Measurements from ENCODE around the gene TAP2. TPM values are rescaled to one million over a fixed set of nuclear protein-coding genes. Genes with fewer than 3 reads are reported as not detected.

Gene TAP2
- total and polyA plus RNA-seq, 2 of the 13 experiments (the other 11 are each of a cell fraction or from before 2014, with no cell fraction given) = 10.3 to 17.6 TPM

GRCh38 chr6:32852844-32853540, 14.5 kb upstream of the TAP2 start (continued):
- TF ChIP-seq, protein P1, sequence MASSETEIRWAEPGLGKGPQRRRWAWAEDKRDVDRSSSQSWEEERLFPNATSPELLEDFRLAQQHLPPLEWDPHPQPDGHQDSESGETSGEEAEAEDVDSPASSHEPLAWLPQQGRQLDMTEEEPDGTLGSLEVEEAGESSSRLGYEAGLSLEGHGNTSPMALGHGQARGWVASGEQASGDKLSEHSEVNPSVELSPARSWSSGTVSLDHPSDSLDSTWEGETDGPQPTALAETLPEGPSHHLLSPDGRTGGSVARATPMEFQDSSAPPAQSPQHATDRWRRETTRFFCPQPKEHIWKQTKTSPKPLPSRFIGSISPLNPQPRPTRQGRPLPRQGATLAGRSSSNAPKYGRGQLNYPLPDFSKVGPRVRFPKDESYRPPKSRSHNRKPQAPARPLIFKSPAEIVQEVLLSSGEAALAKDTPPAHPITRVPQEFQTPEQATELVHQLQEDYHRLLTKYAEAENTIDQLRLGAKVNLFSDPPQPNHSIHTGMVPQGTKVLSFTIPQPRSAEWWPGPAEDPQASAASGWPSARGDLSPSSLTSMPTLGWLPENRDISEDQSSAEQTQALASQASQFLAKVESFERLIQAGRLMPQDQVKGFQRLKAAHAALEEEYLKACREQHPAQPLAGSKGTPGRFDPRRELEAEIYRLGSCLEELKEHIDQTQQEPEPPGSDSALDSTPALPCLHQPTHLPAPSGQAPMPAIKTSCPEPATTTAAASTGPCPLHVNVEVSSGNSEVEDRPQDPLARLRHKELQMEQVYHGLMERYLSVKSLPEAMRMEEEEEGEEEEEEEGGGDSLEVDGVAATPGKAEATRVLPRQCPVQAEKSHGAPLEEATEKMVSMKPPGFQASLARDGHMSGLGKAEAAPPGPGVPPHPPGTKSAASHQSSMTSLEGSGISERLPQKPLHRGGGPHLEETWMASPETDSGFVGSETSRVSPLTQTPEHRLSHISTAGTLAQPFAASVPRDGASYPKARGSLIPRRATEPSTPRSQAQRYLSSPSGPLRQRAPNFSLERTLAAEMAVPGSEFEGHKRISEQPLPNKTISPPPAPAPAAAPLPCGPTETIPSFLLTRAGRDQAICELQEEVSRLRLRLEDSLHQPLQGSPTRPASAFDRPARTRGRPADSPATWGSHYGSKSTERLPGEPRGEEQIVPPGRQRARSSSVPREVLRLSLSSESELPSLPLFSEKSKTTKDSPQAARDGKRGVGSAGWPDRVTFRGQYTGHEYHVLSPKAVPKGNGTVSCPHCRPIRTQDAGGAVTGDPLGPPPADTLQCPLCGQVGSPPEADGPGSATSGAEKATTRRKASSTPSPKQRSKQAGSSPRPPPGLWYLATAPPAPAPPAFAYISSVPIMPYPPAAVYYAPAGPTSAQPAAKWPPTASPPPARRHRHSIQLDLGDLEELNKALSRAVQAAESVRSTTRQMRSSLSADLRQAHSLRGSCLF (CRISPR knock-in tag; IDR thresholded peaks at IDR 0.05; ENCODE audit: borderline replicate concordance) = no peak; the same call in 1 of the 2 replicates
- TF ChIP-seq IKZF5 (CRISPR knock-in tag; IDR thresholded peaks at IDR 0.05) = no peak
- TF ChIP-seq HNRNPL (IDR thresholded peaks at IDR 0.05; ENCODE audit: low read depth, low read length) = 0 out of 2 replicates have a peak, but pooled peaks have one; percentile 54
- no peak for TF ChIP-seq MLLT10 (CRISPR knock-in tag; IDR thresholded peaks at IDR 0.05)
- TF ChIP-seq BCL6 (CRISPR knock-in tag; IDR thresholded peaks at IDR 0.05) = no peak
- no peak for TF ChIP-seq ZNF556 (CRISPR knock-in tag; IDR thresholded peaks at IDR 0.05; ENCODE audit: borderline replicate concordance)
- TF ChIP-seq ZBTB21 (CRISPR knock-in tag; IDR thresholded peaks at IDR 0.05) = no peak
- no peak for TF ChIP-seq ZNF605 (CRISPR knock-in tag; IDR thresholded peaks at IDR 0.05)
- TF ChIP-seq, protein P2, sequence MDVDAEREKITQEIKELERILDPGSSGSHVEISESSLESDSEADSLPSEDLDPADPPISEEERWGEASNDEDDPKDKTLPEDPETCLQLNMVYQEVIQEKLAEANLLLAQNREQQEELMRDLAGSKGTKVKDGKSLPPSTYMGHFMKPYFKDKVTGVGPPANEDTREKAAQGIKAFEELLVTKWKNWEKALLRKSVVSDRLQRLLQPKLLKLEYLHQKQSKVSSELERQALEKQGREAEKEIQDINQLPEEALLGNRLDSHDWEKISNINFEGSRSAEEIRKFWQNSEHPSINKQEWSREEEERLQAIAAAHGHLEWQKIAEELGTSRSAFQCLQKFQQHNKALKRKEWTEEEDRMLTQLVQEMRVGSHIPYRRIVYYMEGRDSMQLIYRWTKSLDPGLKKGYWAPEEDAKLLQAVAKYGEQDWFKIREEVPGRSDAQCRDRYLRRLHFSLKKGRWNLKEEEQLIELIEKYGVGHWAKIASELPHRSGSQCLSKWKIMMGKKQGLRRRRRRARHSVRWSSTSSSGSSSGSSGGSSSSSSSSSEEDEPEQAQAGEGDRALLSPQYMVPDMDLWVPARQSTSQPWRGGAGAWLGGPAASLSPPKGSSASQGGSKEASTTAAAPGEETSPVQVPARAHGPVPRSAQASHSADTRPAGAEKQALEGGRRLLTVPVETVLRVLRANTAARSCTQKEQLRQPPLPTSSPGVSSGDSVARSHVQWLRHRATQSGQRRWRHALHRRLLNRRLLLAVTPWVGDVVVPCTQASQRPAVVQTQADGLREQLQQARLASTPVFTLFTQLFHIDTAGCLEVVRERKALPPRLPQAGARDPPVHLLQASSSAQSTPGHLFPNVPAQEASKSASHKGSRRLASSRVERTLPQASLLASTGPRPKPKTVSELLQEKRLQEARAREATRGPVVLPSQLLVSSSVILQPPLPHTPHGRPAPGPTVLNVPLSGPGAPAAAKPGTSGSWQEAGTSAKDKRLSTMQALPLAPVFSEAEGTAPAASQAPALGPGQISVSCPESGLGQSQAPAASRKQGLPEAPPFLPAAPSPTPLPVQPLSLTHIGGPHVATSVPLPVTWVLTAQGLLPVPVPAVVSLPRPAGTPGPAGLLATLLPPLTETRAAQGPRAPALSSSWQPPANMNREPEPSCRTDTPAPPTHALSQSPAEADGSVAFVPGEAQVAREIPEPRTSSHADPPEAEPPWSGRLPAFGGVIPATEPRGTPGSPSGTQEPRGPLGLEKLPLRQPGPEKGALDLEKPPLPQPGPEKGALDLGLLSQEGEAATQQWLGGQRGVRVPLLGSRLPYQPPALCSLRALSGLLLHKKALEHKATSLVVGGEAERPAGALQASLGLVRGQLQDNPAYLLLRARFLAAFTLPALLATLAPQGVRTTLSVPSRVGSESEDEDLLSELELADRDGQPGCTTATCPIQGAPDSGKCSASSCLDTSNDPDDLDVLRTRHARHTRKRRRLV (CRISPR knock-in tag; IDR thresholded peaks at IDR 0.05) = no peak; the same call in 1 of the 2 replicates
- no peak for TF ChIP-seq MYPOP (CRISPR knock-in tag; IDR thresholded peaks at IDR 0.05)
- TF ChIP-seq ZFP36 (IDR thresholded peaks at IDR 0.05; ENCODE audit: borderline replicate concordance, low read depth, low read length, partially characterized antibody) = no peak
- TF ChIP-seq, protein P3, sequence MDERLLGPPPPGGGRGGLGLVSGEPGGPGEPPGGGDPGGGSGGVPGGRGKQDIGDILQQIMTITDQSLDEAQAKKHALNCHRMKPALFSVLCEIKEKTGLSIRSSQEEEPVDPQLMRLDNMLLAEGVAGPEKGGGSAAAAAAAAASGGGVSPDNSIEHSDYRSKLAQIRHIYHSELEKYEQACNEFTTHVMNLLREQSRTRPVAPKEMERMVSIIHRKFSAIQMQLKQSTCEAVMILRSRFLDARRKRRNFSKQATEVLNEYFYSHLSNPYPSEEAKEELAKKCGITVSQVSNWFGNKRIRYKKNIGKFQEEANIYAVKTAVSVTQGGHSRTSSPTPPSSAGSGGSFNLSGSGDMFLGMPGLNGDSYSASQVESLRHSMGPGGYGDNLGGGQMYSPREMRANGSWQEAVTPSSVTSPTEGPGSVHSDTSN (CRISPR knock-in tag; IDR thresholded peaks at IDR 0.05) = no peak
